Kidney (tissue), 14 donors: Measurements from ENCODE around the gene BCL2L1. TPM values are rescaled to one million over a fixed set of nuclear protein-coding genes. Genes with fewer than 3 reads are reported as not detected.

Experiments used
- DNase-seq, 5 donors: peaks; one replicate each; pipeline ENCODE4 v3.0.0-alpha.2; 2013 to 2020
- FAIRE-seq: peaks from 2 replicates; lab custom pipeline; 2012; peaks lifted over from hg19 to GRCh38; lab: Jason Lieb, UNC
- H3K27ac ChIP-seq, 2 donors: one replicate each; pipeline ENCODE4 v1.7.0; 2013; ENCODE audit warnings: low read depth in 2 of 2, low read length in 2 of 2, inconsistent platforms in 1 of 2
- H3K27me3 ChIP-seq: one replicate; pipeline ENCODE4 v1.7.1; 2013; ENCODE audit warnings: low read length, inconsistent platforms; ENCODE audit not compliant: control insufficient read depth, insufficient read depth
- H3K36me3 ChIP-seq, 3 donors: one replicate each; pipeline versions ENCODE4 v1.7.0 to v1.7.1; 2013; ENCODE audit warnings: low read length in 3 of 3, control low read depth in 1 of 3, inconsistent platforms in 1 of 3; ENCODE audit not compliant: insufficient read depth in 3 of 3, control insufficient read depth in 2 of 3
- H3K4me1 ChIP-seq, 3 donors: one replicate each; pipeline versions ENCODE4 v1.7.0 to v1.7.1; 2013; ENCODE audit warnings: low read length in 3 of 3, inconsistent platforms in 1 of 3, low read depth in 1 of 3; ENCODE audit not compliant: control insufficient read depth in 2 of 3, insufficient read depth in 2 of 3
- H3K4me3 ChIP-seq, 3 donors: one replicate each; pipeline versions ENCODE4 v1.7.0 to v1.8.1; 2013; ENCODE audit warnings: low read length in 3 of 3, control low read depth in 1 of 3, inconsistent platforms in 1 of 3
- H3K9ac ChIP-seq, 3 donors: one replicate each; pipeline versions ENCODE4 v1.7.0 to v1.7.1; 2013; ENCODE audit warnings: low read length in 3 of 3, control low read depth in 1 of 3, inconsistent platforms in 1 of 3
- H3K9me3 ChIP-seq, 3 donors: one replicate each; pipeline versions ENCODE4 v1.7.0 to v1.7.1; 2013; ENCODE audit warnings: low read length in 3 of 3, control low read depth in 1 of 3, inconsistent platforms in 1 of 3; ENCODE audit not compliant: control insufficient read depth in 2 of 3, insufficient read depth in 1 of 3
- intact Hi-C: fragments of 100-400 bp; cut with DNase I; formaldehyde crosslinking; loops from one replicate; pipeline ENCODE4 v1.11.1; 2022
- polyA plus RNA-seq: library from polyadenylated mRNA; stranded (reverse); fragments of 350-450 nt; fragmentation: Illumina TruSeq; extraction: RNeasy Lipid Tissue Mini Kit (QIAGEN cat#74804); gene quantifications from one replicate; pipeline ENCODE4 v1.2.3, GENCODE V29; 2014; ENCODE audit warnings: low read depth, low replicate concordance; ENCODE audit not compliant: insufficient read depth
- total RNA-seq: library from RNA; stranded (reverse); fragmentation: NEBNext Ultra II Directional; extraction: Animal tissue kit (Norgen Biotek cat#: 25700); gene quantifications from one replicate; pipeline ENCODE4 v1.2.1, GENCODE V29; 2021
- TF ChIP-seq, protein P1 (sequence below): IDR thresholded peaks from 3 replicates; pipeline ENCODE4 v1.5.1; 2012; ENCODE audit warnings: mild to moderate bottlenecking, moderate library complexity, borderline replicate concordance; ENCODE audit not compliant: insufficient read depth; ENCODE audit errors: extremely low read depth
- donor health status: control.
- donor health status: control.
- donor health status: control.
- donor health status: control.
- donor health status: control.
- donor health status: DM: yes; HTN: yes; CAD: no.
- donor health status: Normal renal cell carcinoma (clear cell type).

Gene BCL2L1
- total and polyA plus RNA-seq, 2 donors from 2014 or later: 132 to 139 TPM

GRCh38 chr20:31769681-31770080, 47.0 kb upstream of the BCL2L1 start:
- FAIRE-seq: no peak
- DNase-seq: no peak
- TF ChIP-seq, protein P1, sequence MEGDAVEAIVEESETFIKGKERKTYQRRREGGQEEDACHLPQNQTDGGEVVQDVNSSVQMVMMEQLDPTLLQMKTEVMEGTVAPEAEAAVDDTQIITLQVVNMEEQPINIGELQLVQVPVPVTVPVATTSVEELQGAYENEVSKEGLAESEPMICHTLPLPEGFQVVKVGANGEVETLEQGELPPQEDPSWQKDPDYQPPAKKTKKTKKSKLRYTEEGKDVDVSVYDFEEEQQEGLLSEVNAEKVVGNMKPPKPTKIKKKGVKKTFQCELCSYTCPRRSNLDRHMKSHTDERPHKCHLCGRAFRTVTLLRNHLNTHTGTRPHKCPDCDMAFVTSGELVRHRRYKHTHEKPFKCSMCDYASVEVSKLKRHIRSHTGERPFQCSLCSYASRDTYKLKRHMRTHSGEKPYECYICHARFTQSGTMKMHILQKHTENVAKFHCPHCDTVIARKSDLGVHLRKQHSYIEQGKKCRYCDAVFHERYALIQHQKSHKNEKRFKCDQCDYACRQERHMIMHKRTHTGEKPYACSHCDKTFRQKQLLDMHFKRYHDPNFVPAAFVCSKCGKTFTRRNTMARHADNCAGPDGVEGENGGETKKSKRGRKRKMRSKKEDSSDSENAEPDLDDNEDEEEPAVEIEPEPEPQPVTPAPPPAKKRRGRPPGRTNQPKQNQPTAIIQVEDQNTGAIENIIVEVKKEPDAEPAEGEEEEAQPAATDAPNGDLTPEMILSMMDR: no peak
- H3K27ac ChIP-seq: no peak overlapping the region
- H3K9me3 ChIP-seq: no peaks in the 10 kb centered on the region
- intact Hi-C loops: no loop called here
- H3K4me1 ChIP-seq: no peaks in the 10 kb centered on the region
- H3K27me3 ChIP-seq: no peaks in the 10 kb centered on the region
- H3K4me3 ChIP-seq: no peak overlapping the region
- H3K9ac ChIP-seq: no peak overlapping the region
- H3K36me3 ChIP-seq: peaks cover 0 to 2% (median 0%) of the 10 kb centered on the region in 3 donors

- FAIRE-seq (no peak), DNase-seq (no peak)
- Histone ChIP-seq H3K9ac (no peak overlapping the region), H3K4me1 (no peaks in the 10 kb centered on the region), H3K27ac (no peak overlapping the region), H3K27me3 (no peaks in the 10 kb centered on the region), H3K36me3 (peaks cover 0 to 2% (median 0%) of the 10 kb centered on the region in 3 donors), H3K9me3 (no peaks in the 10 kb centered on the region), H3K4me3 (no peak overlapping the region)
- TF ChIP-seq, protein P1: no peak
- intact Hi-C loops: no loop called here
These were observed 45.1 kb upstream of the BCL2L1 start for GRCh38 chr20:31767805-31768204.

- no peak overlapping the region for H3K4me3 ChIP-seq
- intact Hi-C loops: no loop called here
These were observed 42.1 kb upstream of the BCL2L1 start for GRCh38 chr20:31764641-31765305.

More at GRCh38 chr20:31764641-31765305, 42.1 kb upstream of the BCL2L1 start:
- Histone ChIP-seq H3K36me3 (no peaks in the 10 kb centered on the region), H3K9me3 (no peaks in the 10 kb centered on the region), H3K9ac (no peak overlapping the region), H3K27me3 (no peaks in the 10 kb centered on the region), H3K4me1 (no peaks in the 10 kb centered on the region), H3K27ac (no peak overlapping the region)
- FAIRE-seq: no peak
- TF ChIP-seq, protein P1: no peak
- no peak for DNase-seq
